K562 (cell line): ENCODE measurements around the gene FKRP. TPM values are rescaled to one million over a fixed set of nuclear protein-coding genes. Genes with fewer than 3 reads are reported as not detected.

Experiments
- ELF4 ChIP-seq: fragments of 450-650 bp; formaldehyde crosslinking; IDR thresholded peaks from 2 replicates; pipeline ENCODE4 v1.4.0; 2022; ENCODE audit warnings: missing genetic modification characterization
- KAT7 ChIP-seq: sonication (generic); formaldehyde crosslinking; IDR thresholded peaks from 2 replicates; pipeline ENCODE4 v1.8.0; 2022; ENCODE audit warnings: missing genetic modification reagents, mild to moderate bottlenecking, borderline replicate concordance
- SRSF1 ChIP-seq: fragments of 200-400 bp; formaldehyde crosslinking; IDR thresholded peaks from 2 replicates; pipeline ENCODE4 v1.6.1; 2017; ENCODE audit warnings: mild to moderate bottlenecking, low read depth, low read length, moderate library complexity
- XRCC5 ChIP-seq: fragments of 200-400 bp; formaldehyde crosslinking; IDR thresholded peaks from 2 replicates; pipeline ENCODE4 v1.6.1; 2017; ENCODE audit warnings: low read depth, mild to moderate bottlenecking, low read length
- ZNF274 ChIP-seq: IDR thresholded peaks from 2 replicates; pipeline ENCODE4 v1.6.1; 2011; ENCODE audit warnings: low read depth, mild to moderate bottlenecking, low read length, moderate library complexity, borderline replicate concordance
- polyA plus RNA-seq, 8 experiments: library from polyadenylated mRNA; depleted of rRNA in 4 of 8; stranded (reverse) in 5 of 8; unstranded in 3 of 8; fragments of >200 nt; fragmentation: Nextera tagmentation in 2 of 8; fragmentation: Illumina TruSeq in 1 of 8; extraction: Ambion mirVana in 2 of 8; extraction: Trizol in 1 of 8; gene quantifications; 2 replicates each; pipeline versions ENCODE4 v1.2.1 to v1.2.3, GENCODE V29; 2011 to 2014; ENCODE audit warnings: inconsistent platforms in 1 of 8, missing spikeins in 1 of 8
- total RNA-seq, 7 experiments: library from RNA; depleted of rRNA in 6 of 7; stranded (reverse); fragments of >200 nt in 6 of 7; fragmentation: Illumina TruSeq in 2 of 7; extraction: Trizol in 2 of 7; gene quantifications; 2 replicates each; pipeline versions ENCODE4 v1.2.1 to v1.2.3, GENCODE V29; 2011 to 2021; ENCODE audit warnings: low replicate concordance in 1 of 7
- TF ChIP-seq, protein P1 (sequence below), 2 experiments: fragments of 450-650 bp in 1 of 2; sonication (generic) in 1 of 2; formaldehyde crosslinking in 1 of 2; IDR thresholded peaks; 2 replicates each; pipeline versions ENCODE4 v1.7.1 to v1.9.0; 2016 to 2022; ENCODE audit warnings: inconsistent platforms in 1 of 2, mild to moderate bottlenecking in 1 of 2, missing genetic modification reagents in 1 of 2
- TF ChIP-seq, protein P2 (sequence below): fragments of 450-650 bp; IDR thresholded peaks from 2 replicates; pipeline ENCODE4 v1.6.1; 2016
- TF ChIP-seq, protein P3 (sequence below): IDR thresholded peaks from 2 replicates; pipeline ENCODE4 v1.6.1; 2011; ENCODE audit warnings: borderline replicate concordance, low read depth, mild to moderate bottlenecking, moderate library complexity, low read length; ENCODE audit not compliant: insufficient read depth, poor library complexity, severe bottlenecking
- TF ChIP-seq, protein P4 (sequence below): fragments of 450-650 bp; IDR thresholded peaks from 2 replicates; pipeline ENCODE4 v1.6.1; 2018; ENCODE audit not compliant: partially characterized antibody

The FKRP gene
- total and polyA plus RNA-seq, 9 of the 15 experiments (the other 6 are each of a cell fraction or from before 2014, with no cell fraction given), result 0.68 to 16.1 (median 6.5) TPM

DNA sequence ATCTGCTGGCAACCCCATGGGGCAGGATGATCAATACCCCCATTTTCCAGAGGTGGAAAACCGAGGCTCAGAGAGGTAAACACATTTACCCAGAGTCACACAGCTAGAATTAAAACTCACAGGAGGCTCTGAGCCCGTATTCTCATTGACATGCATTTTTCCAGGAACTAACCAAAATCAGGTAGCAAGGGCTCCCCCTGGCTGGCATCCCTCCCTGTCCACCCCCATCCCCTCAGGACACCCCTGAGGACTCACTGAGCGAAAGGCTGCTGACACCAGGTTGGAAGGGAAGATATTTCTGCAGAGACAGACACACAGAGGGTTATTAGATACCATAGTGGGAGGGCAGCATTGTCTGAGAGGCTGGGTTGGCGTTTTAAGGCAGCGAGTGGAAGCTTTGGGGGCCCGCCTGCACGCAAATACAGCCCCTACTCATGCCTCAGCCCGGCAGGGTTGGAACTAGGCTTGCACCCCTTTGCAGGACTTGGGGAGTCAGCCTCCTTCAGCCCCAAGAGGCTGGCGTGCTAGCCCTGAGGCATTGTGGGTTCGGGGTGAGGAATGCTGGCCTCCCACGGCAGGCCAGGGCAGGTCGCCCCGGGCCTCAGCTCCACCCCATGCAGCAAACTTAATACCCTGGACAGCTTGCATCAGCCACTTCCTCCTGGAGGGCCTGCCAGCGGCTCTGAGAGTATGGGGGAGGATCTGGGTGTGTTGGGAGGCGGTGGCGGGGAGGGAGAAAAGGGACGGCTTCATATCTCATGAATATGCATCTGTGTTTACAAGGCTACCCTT lies 38.6 kb downstream of the FKRP start (continued):
- TF ChIP-seq, protein P1, sequence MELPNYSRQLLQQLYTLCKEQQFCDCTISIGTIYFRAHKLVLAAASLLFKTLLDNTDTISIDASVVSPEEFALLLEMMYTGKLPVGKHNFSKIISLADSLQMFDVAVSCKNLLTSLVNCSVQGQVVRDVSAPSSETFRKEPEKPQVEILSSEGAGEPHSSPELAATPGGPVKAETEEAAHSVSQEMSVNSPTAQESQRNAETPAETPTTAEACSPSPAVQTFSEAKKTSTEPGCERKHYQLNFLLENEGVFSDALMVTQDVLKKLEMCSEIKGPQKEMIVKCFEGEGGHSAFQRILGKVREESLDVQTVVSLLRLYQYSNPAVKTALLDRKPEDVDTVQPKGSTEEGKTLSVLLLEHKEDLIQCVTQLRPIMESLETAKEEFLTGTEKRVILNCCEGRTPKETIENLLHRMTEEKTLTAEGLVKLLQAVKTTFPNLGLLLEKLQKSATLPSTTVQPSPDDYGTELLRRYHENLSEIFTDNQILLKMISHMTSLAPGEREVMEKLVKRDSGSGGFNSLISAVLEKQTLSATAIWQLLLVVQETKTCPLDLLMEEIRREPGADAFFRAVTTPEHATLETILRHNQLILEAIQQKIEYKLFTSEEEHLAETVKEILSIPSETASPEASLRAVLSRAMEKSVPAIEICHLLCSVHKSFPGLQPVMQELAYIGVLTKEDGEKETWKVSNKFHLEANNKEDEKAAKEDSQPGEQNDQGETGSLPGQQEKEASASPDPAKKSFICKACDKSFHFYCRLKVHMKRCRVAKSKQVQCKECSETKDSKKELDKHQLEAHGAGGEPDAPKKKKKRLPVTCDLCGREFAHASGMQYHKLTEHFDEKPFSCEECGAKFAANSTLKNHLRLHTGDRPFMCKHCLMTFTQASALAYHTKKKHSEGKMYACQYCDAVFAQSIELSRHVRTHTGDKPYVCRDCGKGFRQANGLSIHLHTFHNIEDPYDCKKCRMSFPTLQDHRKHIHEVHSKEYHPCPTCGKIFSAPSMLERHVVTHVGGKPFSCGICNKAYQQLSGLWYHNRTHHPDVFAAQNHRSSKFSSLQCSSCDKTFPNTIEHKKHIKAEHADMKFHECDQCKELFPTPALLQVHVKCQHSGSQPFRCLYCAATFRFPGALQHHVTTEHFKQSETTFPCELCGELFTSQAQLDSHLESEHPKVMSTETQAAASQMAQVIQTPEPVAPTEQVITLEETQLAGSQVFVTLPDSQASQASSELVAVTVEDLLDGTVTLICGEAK (IDR thresholded peaks at IDR 0.05), result no peak
- TF ChIP-seq, protein P1 (CRISPR knock-in tag; IDR thresholded peaks at IDR 0.05), result no peak
- TF ChIP-seq, protein P2, sequence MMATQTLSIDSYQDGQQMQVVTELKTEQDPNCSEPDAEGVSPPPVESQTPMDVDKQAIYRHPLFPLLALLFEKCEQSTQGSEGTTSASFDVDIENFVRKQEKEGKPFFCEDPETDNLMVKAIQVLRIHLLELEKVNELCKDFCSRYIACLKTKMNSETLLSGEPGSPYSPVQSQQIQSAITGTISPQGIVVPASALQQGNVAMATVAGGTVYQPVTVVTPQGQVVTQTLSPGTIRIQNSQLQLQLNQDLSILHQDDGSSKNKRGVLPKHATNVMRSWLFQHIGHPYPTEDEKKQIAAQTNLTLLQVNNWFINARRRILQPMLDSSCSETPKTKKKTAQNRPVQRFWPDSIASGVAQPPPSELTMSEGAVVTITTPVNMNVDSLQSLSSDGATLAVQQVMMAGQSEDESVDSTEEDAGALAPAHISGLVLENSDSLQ, result peak; percentile 52; the same call in 1 of the 2 replicates
- TF ChIP-seq, protein P3, sequence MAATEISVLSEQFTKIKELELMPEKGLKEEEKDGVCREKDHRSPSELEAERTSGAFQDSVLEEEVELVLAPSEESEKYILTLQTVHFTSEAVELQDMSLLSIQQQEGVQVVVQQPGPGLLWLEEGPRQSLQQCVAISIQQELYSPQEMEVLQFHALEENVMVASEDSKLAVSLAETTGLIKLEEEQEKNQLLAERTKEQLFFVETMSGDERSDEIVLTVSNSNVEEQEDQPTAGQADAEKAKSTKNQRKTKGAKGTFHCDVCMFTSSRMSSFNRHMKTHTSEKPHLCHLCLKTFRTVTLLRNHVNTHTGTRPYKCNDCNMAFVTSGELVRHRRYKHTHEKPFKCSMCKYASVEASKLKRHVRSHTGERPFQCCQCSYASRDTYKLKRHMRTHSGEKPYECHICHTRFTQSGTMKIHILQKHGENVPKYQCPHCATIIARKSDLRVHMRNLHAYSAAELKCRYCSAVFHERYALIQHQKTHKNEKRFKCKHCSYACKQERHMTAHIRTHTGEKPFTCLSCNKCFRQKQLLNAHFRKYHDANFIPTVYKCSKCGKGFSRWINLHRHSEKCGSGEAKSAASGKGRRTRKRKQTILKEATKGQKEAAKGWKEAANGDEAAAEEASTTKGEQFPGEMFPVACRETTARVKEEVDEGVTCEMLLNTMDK, result peak; percentile 41
- no peak for TF ChIP-seq ELF4 (CRISPR knock-in tag)
- TF ChIP-seq XRCC5, result no peak
- TF ChIP-seq ZNF274, result no peak
- TF ChIP-seq KAT7 (CRISPR knock-in tag), result peak; percentile 84; the same call in 1 of the 2 replicates
- no peak for TF ChIP-seq SRSF1
- TF ChIP-seq, protein P4, sequence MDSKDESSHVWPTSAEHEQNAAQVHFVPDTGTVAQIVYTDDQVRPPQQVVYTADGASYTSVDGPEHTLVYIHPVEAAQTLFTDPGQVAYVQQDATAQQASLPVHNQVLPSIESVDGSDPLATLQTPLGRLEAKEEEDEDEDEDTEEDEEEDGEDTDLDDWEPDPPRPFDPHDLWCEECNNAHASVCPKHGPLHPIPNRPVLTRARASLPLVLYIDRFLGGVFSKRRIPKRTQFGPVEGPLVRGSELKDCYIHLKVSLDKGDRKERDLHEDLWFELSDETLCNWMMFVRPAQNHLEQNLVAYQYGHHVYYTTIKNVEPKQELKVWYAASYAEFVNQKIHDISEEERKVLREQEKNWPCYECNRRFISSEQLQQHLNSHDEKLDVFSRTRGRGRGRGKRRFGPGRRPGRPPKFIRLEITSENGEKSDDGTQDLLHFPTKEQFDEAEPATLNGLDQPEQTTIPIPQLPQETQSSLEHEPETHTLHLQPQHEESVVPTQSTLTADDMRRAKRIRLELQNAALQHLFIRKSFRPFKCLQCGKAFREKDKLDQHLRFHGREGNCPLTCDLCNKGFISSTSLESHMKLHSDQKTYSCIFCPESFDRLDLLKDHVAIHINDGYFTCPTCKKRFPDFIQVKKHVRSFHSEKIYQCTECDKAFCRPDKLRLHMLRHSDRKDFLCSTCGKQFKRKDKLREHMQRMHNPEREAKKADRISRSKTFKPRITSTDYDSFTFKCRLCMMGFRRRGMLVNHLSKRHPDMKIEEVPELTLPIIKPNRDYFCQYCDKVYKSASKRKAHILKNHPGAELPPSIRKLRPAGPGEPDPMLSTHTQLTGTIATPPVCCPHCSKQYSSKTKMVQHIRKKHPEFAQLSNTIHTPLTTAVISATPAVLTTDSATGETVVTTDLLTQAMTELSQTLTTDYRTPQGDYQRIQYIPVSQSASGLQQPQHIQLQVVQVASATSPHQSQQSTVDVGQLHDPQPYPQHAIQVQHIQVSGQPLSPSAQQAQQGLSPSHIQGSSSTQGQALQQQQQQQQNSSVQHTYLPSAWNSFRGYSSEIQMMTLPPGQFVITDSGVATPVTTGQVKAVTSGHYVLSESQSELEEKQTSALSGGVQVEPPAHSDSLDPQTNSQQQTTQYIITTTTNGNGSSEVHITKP, result peak; percentile 45
